ENCODE measurements around the gene ZC3H12A.
"Not testable (repeated sequence)": the region's sequence is repeated elsewhere in the genome, so short reads cannot be mapped to it uniquely, and the experiment has no call there.

Gene ZC3H12A

GRCh38 chr1:37502791-37503190, 28.4 kb downstream of the ZC3H12A start:
- not testable (repeated sequence) for DNase-seq

DNA sequence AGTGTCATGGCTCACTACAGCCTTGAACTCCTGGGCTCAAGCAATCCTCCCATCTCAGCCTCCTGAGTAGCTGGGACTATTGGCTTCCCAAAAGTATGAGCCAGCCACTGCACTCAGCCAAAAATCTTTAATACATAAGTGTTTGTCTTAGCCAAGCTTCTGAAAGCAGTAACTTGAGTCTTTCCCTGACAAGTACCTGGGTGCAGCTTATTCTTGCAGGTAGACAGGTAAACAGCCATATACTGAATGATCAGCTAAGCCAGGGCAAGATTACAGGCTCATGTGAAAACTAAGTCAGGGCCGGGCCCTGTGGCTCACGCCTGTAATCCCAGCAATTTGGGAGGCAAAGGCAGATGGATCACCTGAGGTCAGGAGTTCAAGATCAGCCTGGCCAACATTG, 32.4 kb downstream of the ZC3H12A start:
- DNase-seq, result no peak

DNA sequence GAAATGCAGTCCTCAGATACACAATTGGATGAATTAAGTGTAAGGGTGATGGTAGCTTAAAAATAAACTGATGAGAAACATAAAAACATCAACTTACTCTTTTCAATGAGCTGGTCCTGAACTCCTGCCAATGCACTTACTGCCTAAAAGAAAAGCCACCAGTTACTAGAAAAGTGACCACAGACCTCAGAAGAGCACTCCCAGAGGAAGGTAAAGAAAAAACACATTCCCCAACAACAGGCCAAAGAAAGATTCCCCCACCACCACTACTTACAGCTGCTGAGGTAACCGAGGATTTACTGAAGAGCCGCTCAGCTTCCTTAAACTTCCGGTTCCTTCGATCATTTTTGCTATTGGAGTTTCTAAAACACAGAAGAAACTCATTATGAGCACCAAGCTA, 34.8 kb downstream of the ZC3H12A start:
- DNase-seq, result no peak

GRCh38 chr1:37513795-37514349, 39.5 kb downstream of the ZC3H12A start:
- DNase-seq, result peak; percentile 66 to 76

DNA sequence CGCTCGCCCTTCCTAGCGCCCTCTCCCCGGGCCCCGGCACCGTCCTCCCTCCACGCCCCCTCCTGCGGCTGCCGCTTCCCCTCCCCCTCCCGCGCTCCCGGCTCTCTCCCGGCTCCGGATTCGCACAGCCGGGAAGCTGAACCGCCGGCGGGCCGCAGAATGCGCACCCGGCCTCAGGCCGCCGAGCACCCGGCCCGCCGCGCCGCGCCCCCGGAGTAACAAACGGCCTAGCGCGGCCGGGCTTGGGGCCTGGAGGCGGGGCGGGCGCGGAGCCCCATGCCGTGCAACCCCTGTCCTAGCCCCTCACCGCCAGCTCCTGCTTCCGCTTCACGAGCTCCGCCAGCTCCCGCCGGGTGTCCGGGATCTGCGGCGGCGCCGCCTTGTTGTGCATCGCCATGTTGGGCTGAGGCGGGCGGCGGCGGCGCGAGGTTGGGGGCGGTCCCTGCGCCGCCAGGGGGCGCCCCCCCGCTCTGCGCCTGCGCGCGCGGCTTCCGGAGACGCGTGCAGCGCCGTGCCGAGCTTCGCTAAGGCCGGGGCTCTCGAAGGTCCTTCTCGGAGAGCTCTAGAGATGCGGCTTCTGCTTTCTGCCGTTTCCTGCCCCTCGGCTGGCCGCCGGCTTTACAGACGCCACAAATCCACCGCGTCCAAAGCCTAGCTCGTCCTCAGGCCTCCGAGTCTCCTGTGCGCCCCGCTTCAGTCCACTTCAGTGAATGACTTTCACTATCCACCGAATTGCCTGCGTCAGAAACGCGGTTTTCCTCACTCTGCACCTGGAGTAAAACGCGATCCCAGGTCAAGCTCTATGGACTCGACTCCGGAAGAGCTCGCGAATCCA, 40.2 kb downstream of the ZC3H12A start, which contains the start of gene MEAF6:
MEAF6 (minus strand) TSS at position 417 of the 835 bp plus-strand sequence; CDS start at position 397, 20 bp downstream.
- peak; percentile 78 to 81 for DNase-seq

- DNase-seq, result no peak
These were observed 41.0 kb downstream of the ZC3H12A start for GRCh38 chr1:37515185-37516034.

DNA sequence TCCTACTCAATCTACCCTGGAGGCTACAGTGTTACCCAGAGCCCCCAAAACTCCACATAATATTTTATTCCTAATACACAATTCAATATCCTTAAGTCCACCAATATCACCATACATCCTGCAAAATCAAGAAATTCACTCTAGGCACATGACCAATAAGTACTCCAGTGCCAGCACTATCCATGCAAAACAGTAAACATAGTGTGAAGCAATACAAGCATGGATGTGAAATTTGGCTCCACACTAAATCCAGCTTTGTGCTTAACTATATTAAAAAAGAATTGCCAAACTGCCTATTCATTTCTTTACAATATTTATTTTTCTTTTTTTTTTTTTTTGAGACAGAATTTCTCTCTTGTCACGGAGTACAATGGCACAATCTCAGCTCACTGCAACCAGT, 43.2 kb downstream of the ZC3H12A start:
- DNase-seq, result no peak

DNA sequence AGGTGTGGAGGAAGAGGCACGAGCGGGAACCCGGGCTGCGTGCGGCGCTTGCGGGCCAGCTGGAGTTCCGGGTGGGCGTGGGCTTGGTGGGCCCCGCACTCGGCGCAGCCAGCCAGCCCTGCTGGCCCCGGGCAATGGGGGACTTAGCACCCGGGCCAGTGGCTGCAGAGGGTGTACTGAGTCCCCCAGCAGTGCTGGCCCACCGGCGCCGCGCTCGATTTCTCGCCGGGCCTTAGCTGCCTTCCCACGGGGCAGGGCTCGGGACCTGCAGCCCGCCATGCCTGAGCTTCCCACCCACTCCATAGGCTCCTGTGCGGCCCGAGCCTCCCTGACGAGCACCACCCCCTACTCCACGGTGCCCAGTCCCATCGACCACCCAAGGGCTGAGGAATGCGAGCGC, 43.9 kb downstream of the ZC3H12A start:
- not testable (repeated sequence) for DNase-seq

DNA sequence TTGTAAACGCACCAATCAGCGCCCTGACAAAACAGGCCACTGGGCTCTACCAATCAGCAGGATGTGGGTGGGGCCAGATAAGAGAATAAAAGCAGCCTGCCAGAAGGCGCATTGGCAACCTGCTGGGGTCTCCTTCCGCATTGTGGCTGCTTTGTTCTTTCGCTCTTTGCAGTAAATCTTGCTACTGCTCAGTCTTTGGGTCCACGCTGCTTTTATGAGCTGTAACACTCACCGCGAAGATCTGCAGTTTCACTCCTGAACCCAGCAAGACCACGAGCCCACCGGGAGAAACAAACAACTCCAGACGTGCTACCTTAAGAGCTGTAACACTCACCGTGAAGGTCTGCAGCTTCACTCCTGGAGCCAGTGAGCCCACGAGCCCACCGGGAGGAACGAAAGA, 44.5 kb downstream of the ZC3H12A start:
- DNase-seq, result peak; percentile 23 to 40

DNA sequence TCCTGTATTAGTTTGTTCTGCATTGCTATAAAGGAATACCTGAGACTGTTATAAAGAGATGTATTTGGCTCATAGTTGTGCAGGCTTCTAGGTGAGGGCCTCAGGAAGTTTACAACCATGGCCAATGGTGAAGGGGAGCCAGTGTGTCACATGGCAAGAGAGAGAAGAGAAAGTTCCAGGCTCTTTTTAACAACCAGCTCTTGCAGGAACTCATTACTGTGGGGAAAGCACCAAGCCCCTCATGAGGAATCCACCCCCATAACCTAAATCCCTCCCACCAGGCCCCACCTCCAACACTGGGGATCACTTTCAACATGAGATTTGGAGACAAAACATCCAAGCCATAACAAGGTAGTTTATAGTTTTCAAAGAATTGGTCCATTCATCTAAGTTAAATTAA, 45.2 kb downstream of the ZC3H12A start:
- DNase-seq, result no peak

DNA sequence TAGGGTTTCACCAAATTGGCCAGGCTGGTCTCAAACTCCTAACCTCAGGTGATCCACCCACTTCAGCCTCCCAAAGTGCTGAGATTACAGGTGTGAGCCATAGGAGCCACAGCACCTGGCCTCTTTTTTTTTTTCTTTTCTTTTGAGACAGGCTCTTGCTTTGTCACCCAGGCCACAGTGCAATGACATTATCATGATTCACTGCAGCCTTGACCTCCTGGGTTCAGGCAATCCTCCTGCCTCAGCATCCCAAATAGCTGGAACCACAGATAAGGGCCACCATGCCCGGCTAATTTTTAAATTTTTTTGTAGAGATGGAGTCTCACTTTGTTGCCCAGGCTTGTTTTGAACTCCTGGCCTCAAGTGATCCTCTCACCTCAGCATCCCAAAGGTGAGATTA, 55.5 kb downstream of the ZC3H12A start:
- DNase-seq, result not testable (repeated sequence)

- not testable (repeated sequence) for DNase-seq
These were observed 58.2 kb downstream of the ZC3H12A start for GRCh38 chr1:37532418-37533156.

GRCh38 chr1:37533317-37534093, 59.1 kb downstream of the ZC3H12A start:
- DNase-seq, result no peak

All from activated CD4-positive, alpha-beta T cell treated with anti-CD3 and anti-CD28 coated beads, Interleukin-2, amount 50 U/mL, for 48 hours (primary cell).